Measurements from ENCODE around the gene IFNA2. TPM values are rescaled to one million over a fixed set of nuclear protein-coding genes. Genes with fewer than 3 reads are reported as not detected.
"Not testable (repeated sequence)": the region's sequence is repeated elsewhere in the genome, so short reads cannot be mapped to it uniquely, and the experiment has no call there.

The IFNA2 gene
- not detected in 2 replicates for total RNA-seq

DNA sequence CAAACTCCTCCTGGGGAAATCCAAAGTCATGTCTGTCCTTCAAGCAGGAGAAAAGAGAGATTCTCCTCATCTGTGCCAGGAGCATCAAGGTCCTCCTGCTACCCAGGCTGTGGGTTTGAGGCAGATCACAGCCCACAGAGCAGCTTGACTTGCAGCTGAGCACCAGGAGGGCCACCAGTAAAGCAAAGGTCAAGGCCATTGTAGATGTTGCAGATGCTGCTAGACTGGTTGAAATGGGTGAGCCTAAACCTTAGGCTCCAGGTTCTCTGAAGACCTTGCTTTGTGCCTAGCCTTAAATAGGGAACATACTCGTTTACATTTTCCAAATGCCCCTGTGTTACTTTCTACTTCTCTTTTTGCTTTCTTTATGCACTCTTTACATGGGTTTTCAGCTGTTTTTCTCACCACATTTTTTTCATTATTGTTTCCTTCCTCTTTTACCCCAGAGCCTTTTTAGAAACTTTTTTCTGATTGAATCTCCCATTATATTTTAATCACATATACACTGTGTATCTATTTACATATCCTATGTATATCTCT, at the start of gene IFNA2:
Gene IFNA2 (minus strand): TSS at position 268 of the 540 bp plus-strand sequence. CDS start 69 bp downstream, at position 199.
- no peaks in the 10 kb centered on the region for H3K79me2 ChIP-seq (ENCODE audit: insufficient read depth, low read length)
- no peak for DNase-seq (ENCODE audit: insufficient read length, low spot score, missing footprints)
- no peak within 1 kb of the TSS for H2AFZ ChIP-seq (ENCODE audit: low read length)
- no peak within 1 kb of the TSS for H3K4me2 ChIP-seq (ENCODE audit: insufficient read depth, low read length)
- TF ChIP-seq, protein P1, sequence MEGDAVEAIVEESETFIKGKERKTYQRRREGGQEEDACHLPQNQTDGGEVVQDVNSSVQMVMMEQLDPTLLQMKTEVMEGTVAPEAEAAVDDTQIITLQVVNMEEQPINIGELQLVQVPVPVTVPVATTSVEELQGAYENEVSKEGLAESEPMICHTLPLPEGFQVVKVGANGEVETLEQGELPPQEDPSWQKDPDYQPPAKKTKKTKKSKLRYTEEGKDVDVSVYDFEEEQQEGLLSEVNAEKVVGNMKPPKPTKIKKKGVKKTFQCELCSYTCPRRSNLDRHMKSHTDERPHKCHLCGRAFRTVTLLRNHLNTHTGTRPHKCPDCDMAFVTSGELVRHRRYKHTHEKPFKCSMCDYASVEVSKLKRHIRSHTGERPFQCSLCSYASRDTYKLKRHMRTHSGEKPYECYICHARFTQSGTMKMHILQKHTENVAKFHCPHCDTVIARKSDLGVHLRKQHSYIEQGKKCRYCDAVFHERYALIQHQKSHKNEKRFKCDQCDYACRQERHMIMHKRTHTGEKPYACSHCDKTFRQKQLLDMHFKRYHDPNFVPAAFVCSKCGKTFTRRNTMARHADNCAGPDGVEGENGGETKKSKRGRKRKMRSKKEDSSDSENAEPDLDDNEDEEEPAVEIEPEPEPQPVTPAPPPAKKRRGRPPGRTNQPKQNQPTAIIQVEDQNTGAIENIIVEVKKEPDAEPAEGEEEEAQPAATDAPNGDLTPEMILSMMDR (IDR thresholded peaks at IDR 0.05; ENCODE audit: extremely low read depth, low read depth, low read length), result no peak
- H3K27me3 ChIP-seq (ENCODE audit: insufficient read depth, low read length), result peaks cover 60% of the 10 kb centered on the region
- no peak within 1 kb of the TSS for H3K4me3 ChIP-seq (ENCODE audit: insufficient read depth, low read length)
- H3K9me3 ChIP-seq (ENCODE audit: low read depth, low read length), result no peaks in the 10 kb centered on the region
- H3K27ac ChIP-seq (ENCODE audit: low read depth, low read length), result no peak within 1 kb of the TSS
- H3K36me3 ChIP-seq (ENCODE audit: insufficient read depth, low read length), result no peaks in the 10 kb centered on the region
- H3K4me1 ChIP-seq (ENCODE audit: insufficient read depth, low read length), result no peaks in the 10 kb centered on the region
- H4K20me1 ChIP-seq (ENCODE audit: insufficient read depth, low read length), result no peaks in the 10 kb centered on the region

DNA sequence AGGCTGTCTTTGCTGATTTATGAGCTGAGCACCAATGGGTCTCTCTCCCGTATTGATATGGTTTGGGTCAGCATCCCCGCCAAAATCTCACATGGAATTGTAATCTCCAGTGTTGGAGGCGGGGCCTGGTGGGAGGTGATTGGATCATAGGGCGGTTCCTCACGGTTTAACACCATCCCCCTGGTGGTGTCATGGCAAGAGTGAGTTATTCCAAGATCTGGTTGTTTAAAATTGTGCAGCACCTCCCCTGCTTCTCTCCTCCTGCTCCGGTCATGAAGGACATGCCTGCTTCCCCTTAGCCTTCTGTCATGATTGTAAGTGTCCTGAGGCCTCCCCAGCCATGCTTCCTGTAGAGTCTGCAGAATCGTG, 49.8 kb upstream of the IFNA2 start:
- not testable (repeated sequence) for H3K79me2 ChIP-seq (ENCODE audit: insufficient read depth, low read length); H3K9me3 ChIP-seq (ENCODE audit: low read depth, low read length); H3K4me2 ChIP-seq (ENCODE audit: insufficient read depth, low read length); H3K27ac ChIP-seq (ENCODE audit: low read depth, low read length); H3K4me1 ChIP-seq (ENCODE audit: insufficient read depth, low read length); H2AFZ ChIP-seq (ENCODE audit: low read length); H3K4me3 ChIP-seq (ENCODE audit: insufficient read depth, low read length); H4K20me1 ChIP-seq (ENCODE audit: insufficient read depth, low read length); H3K36me3 ChIP-seq (ENCODE audit: insufficient read depth, low read length); DNase-seq (ENCODE audit: insufficient read length, low spot score, missing footprints)
- peaks cover 11% of the 10 kb centered on the region for H3K27me3 ChIP-seq (ENCODE audit: insufficient read depth, low read length)

DNA sequence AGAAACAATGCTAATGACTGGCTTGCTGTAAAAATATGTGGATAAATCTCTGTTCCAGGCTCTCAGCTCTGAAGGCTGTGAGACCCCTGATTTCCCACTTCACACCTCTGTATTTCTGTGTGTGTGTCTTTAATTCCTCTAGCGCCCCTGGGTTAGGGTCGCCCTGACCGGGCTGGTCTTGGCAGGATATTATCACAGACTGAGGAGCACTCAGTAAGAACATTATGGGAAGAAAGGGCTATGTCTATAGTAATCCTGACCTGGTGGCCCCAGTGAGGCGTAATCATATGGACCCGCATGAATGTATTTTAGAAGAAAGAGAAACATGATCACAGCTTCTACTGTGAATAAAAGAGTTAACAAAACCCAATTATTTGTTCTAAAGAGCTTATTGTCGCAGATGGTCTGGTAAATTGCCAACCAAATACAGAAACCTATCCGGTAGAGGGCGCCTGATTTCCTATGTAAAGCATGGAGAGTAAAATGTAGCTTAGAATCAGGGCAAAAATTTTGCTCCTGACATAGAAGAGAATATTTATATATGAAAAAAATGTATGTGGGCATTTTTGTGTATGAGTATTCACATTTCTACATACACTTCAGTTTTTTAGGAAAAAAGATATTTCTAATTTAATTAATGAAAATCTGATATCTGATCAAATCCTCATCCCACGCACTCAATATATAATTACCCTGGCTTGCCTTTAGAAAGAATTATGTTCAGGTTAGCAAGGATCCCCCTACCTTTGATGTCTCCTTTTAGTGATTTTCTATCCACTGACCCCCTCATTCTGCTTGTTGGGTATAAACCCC, 49.2 kb upstream of the IFNA2 start:
- H3K27ac ChIP-seq (ENCODE audit: low read depth, low read length), result no peak overlapping the region
- H3K27me3 ChIP-seq (ENCODE audit: insufficient read depth, low read length), result peaks cover 15% of the 10 kb centered on the region
- H3K9me3 ChIP-seq (ENCODE audit: low read depth, low read length), result no peaks in the 10 kb centered on the region
- no peaks in the 10 kb centered on the region for H3K4me1 ChIP-seq (ENCODE audit: insufficient read depth, low read length)
- no peak overlapping the region for H3K4me3 ChIP-seq (ENCODE audit: insufficient read depth, low read length)
- H2AFZ ChIP-seq (ENCODE audit: low read length), result no peak overlapping the region
- H4K20me1 ChIP-seq (ENCODE audit: insufficient read depth, low read length), result no peaks in the 10 kb centered on the region
- TF ChIP-seq, protein P1 (IDR thresholded peaks at IDR 0.05; ENCODE audit: extremely low read depth, low read depth, low read length), result peak; percentile 71
- DNase-seq (ENCODE audit: insufficient read length, low spot score, missing footprints), result no peak
- H3K36me3 ChIP-seq (ENCODE audit: insufficient read depth, low read length), result no peaks in the 10 kb centered on the region
- no peak overlapping the region for H3K4me2 ChIP-seq (ENCODE audit: insufficient read depth, low read length)
- H3K79me2 ChIP-seq (ENCODE audit: insufficient read depth, low read length), result no peaks in the 10 kb centered on the region

DNA sequence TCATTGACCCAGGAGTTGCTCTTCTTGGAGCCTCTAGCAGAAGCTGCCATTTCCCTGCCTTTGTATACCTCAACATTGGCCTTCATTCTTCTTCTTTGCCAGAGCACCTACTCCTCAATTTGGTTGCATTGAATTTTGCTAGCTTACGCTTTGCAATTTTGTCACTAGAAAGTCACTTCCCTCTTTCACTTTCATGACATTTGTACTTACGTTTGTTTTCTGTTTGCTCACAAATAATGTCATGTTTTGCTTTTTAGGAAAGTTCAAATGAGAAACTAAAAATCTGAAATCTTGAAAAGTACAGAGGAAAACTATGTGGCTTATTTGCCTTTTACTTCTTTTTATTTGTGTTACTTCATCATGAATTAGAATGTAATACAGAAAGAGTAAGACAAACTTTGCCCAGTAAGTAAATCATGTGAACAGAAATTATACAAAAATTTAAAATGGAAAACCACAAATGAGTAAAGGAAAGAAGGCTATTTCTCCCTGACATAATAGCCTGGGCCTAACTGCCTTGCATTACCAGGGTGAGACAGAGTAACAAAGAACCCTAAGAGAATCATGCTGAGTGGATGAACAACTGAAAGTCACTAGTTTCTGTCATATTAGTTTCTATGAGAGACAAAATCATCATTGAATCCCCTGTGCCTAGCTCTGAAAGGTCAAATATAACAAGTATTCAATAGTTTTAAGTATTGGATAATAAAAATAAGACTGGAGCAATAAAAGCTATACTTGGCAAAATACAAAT, 47.7 kb upstream of the IFNA2 start:
- no peaks in the 10 kb centered on the region for H3K79me2 ChIP-seq (ENCODE audit: insufficient read depth, low read length)
- no peaks in the 10 kb centered on the region for H3K36me3 ChIP-seq (ENCODE audit: insufficient read depth, low read length)
- H3K27ac ChIP-seq (ENCODE audit: low read depth, low read length), result no peak overlapping the region
- H3K4me3 ChIP-seq (ENCODE audit: insufficient read depth, low read length), result no peak overlapping the region
- H3K4me1 ChIP-seq (ENCODE audit: insufficient read depth, low read length), result no peaks in the 10 kb centered on the region
- DNase-seq (ENCODE audit: insufficient read length, low spot score, missing footprints), result no peak
- no peak overlapping the region for H2AFZ ChIP-seq (ENCODE audit: low read length)
- H3K9me3 ChIP-seq (ENCODE audit: low read depth, low read length), result no peaks in the 10 kb centered on the region
- H3K4me2 ChIP-seq (ENCODE audit: insufficient read depth, low read length), result no peak overlapping the region
- H3K27me3 ChIP-seq (ENCODE audit: insufficient read depth, low read length), result peaks cover 18% of the 10 kb centered on the region
- no peaks in the 10 kb centered on the region for H4K20me1 ChIP-seq (ENCODE audit: insufficient read depth, low read length)
- TF ChIP-seq, protein P1 (IDR thresholded peaks at IDR 0.05; ENCODE audit: extremely low read depth, low read depth, low read length), result no peak

Data from osteoblast (primary cell).